ENCODE data around the gene AANAT.
A peak's percentile ranks its signal among the peaks of the same experiment; 100 is the strongest.

The AANAT gene

GRCh38 chr17:76469076-76469990 is 1.9 kb downstream of the AANAT start:
- TF ChIP-seq, protein P1, sequence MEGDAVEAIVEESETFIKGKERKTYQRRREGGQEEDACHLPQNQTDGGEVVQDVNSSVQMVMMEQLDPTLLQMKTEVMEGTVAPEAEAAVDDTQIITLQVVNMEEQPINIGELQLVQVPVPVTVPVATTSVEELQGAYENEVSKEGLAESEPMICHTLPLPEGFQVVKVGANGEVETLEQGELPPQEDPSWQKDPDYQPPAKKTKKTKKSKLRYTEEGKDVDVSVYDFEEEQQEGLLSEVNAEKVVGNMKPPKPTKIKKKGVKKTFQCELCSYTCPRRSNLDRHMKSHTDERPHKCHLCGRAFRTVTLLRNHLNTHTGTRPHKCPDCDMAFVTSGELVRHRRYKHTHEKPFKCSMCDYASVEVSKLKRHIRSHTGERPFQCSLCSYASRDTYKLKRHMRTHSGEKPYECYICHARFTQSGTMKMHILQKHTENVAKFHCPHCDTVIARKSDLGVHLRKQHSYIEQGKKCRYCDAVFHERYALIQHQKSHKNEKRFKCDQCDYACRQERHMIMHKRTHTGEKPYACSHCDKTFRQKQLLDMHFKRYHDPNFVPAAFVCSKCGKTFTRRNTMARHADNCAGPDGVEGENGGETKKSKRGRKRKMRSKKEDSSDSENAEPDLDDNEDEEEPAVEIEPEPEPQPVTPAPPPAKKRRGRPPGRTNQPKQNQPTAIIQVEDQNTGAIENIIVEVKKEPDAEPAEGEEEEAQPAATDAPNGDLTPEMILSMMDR (conservative IDR thresholded peaks at IDR 0.05; ENCODE audit: low read depth, low read length): no peak
- no peak for DNase-seq (ENCODE audit: low read depth)
- H3K4me3 ChIP-seq (ENCODE audit: low read length): no peak overlapping the region

GRCh38 chr17:76469991-76470739 is 2.8 kb downstream of the AANAT start:
- TF ChIP-seq, protein P1 (conservative IDR thresholded peaks at IDR 0.05; ENCODE audit: low read depth, low read length): no peak
- DNase-seq (ENCODE audit: low read depth): no peak
- no peak overlapping the region for H3K4me3 ChIP-seq (ENCODE audit: low read length)

DNA sequence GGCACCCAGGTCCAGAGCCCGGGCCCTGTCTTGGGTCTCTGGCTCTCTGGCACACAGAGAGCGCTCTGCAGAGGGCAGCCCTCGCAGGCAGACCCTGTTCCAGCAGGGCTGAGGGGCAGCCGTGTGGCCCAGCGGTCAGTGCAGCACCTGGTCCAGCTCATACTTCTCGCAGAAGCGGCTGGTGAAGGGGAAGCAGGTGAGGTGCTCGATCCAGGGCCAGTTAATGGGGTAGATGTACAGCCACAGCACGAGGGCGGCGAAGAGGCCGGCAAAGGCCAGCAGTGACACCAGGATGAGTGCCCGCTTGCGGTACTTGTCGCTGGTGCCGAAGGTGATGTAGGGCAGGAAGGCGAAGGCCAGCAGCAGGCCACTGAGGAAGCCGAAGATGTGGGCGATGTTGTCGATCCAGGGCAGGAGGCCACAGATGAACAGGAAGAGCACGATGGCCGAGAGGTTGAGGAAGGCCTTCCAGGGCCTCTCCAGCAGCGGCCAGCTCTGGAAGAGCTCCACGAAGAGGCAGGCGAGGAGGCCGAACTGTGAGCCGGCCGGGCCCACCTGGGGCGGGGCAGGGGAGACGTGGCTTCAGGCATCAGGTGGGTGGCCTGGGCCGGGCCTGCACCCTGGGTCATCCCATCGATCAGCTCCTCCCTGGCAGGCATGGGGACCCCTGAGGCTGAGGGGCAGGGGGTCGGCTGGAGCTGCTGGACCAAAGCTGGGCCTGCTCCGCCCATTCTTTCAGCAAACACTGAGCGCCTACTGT is 4.3 kb downstream of the AANAT start:
- no peak overlapping the region for H3K4me3 ChIP-seq (ENCODE audit: low read length)
- DNase-seq (ENCODE audit: low read depth): no peak
- TF ChIP-seq, protein P1 (conservative IDR thresholded peaks at IDR 0.05; ENCODE audit: low read depth, low read length): no peak

- H3K4me3 ChIP-seq (ENCODE audit: low read length): no peak overlapping the region
- DNase-seq (ENCODE audit: low read depth): no peak
- TF ChIP-seq, protein P1 (conservative IDR thresholded peaks at IDR 0.05; ENCODE audit: low read depth, low read length): no peak
Measured at GRCh38 chr17:76472258-76472645, 4.8 kb downstream of the AANAT start.

DNA sequence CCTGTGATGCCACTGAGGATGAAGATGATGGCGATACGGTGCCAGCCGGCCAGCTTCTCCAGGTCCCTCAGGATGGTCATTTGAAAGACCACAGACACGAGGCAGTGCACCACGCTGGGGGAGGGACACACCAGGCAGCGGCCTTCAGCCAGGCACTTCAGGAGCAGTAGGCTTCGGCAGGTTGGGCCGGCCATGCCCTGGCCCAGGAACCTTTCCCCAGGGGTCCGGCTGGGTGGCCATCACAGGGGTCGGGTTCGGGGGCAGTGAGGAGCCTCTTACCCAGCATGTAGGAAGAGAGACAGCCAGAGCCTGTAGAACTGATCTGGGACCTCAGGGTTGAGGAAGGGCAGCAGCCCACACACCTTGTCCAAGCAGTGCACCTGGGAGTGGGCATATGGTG is 5.3 kb downstream of the AANAT start:
- H3K4me3 ChIP-seq (ENCODE audit: low read length): no peak overlapping the region
- TF ChIP-seq, protein P1 (conservative IDR thresholded peaks at IDR 0.05; ENCODE audit: low read depth, low read length): no peak
- no peak for DNase-seq (ENCODE audit: low read depth)

DNA sequence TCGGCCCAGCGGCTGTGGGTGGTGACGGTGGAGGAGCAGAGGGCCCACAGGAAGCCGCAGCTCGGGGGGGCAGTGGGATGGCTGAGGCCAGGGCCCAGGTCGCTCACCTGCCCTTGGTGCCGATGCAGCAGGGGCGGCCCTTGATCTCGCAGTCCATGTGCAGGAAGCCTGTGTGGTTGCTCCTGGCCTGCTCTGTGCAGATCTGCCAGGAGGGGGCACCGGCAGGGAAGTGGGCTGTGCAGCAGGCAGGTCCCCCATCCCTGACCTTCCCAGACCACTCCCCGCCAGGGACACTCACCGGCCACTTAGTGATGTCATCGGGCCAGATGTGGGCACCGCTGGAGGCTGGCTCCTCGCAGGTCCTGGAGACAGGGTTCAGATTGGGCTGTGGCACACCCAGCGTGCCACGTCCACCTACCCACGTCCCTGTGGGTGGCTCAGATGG is 6.2 kb downstream of the AANAT start:
- H3K4me3 ChIP-seq (ENCODE audit: low read length): no peak overlapping the region
- no peak for DNase-seq (ENCODE audit: low read depth)
- TF ChIP-seq, protein P1 (conservative IDR thresholded peaks at IDR 0.05; ENCODE audit: low read depth, low read length): peak; percentile 39
